NK-92 treated with Interleukin-12 subunit alpha and Interleukin-12 subunit beta, amount 100 ng/mL, for 24 hours (cell line): ENCODE results near the gene CNTFR.
"Not testable (repeated sequence)": the region's sequence is repeated elsewhere in the genome, so short reads cannot be mapped to it uniquely, and the experiment has no call there.

ENCODE experiments used
- DNase-seq: peaks from one replicate; lab custom pipeline; 2025; lab: John Stamatoyannopoulos, UW

CNTFR gene

DNA sequence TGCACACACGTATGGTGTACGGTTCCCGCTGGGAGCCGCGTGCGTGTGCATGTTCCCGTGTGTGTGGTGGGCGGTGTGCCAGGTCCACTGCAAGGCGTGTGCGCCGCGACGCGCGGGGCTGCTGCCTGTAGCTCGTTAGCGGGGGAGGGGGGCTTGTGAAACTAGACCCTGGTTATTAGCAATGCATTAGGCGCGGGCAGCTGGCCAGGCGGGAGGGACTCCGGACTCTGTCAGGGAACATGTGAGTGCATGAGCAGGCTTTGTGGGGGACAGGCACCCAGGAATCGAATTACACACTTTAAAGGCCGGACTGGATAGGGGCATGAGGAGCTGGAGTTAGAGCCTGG, 34.5 kb downstream of the CNTFR start:
- no peak for DNase-seq

DNA sequence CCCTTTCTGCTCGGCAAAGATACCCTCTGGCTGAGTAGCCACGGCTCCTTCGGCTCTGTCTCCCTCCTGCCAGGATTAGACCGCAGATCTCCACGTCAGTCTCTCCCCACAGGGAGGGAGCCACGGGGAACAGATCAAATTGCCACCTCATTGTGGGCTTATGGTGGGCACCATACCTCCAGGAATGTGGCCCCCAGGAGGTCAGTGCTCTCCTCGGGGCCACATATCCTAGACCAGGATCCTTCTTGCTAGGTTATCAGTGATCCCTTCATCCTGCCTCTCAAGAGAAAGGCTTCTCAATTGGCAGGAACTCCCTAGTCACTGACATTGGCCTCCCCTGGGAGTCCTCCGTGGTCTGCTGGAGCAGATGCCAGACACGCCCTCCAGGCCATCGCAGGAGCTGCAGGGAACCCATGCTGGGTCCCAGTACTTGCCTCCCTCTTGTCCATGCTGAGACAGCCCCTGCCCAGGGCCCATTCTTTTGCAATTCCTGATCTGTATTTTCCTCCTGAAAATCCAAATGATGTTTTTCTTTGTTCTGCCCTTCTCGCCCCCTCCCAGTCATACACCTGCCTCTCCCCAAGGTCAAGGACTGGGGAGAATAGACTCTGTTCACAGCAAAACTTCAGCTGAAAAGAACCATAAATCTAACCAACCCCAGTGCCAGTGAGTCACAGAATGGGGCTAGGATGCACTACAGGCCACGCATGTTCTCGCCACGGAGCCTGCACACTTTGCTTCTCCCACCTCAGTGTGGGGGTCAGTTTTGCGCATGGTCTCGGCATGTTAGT, 35.1 kb downstream of the CNTFR start:
- no peak for DNase-seq

DNA sequence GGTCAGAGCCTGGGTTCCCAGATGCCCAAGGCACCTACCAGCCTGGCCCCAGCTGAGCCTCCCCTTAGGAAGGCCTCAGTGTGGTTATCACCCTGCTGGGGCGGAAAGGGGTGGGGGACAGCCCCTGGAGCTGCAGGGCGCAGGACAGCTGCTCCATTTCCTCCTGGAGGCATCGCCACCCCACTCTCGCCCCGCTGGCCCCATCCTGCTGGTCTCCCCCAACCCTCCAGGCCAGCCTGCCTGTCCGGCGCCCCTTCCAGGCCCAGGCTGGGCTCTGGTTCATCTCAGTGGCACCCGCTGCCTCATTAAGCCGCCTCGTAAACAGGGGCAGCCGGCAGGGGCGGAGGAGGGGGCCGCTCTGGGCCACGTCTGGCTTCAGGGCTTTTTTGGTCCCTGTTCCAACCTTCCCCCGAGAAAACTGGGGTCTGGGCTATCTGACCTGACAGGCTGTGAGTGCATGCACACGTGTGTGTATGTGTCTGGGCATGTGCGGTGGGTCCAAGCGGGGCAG, 36.0 kb downstream of the CNTFR start:
- no peak for DNase-seq

DNA sequence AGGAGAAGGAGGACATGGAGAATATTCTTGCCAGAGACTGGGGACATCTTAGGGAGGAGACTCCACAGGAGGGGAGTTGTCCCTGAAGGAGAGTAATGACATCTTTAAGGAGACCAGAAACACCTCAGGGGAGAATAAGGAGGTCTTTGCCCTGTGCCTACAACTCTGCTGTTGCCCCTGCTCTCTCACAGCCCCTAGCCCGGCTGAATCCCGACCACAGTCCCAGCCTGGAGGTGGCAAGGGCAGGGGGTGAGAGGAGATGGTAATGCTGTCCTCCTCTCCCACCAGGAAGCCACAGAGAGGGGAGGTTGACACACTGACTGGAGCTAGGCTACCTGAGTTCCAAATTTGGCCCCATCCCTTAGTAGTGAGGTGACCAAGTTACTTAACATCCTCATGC, 36.5 kb downstream of the CNTFR start:
- no peak for DNase-seq

DNA sequence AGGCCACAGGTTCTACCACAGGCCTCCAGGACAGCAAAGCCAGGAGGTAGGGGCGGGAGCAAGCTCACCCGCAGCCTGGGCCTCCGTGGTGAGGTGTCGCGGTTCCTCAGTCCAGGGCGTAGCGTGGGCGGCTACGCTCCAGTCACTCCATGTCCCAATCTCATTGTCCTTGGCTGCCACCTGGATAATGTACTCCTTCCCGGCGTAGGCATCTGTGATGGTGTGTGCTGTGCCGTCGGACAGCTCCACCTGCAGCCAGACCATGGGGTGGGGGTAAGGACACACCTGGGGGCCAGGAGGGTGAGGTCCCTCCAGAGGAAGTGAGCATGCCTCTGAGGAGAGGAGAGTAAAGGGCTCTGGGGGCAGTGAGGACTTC, 36.9 kb downstream of the CNTFR start:
- DNase-seq, result no peak

GRCh38 chr9:34551751-34552605, 37.5 kb downstream of the CNTFR start:
- no peak for DNase-seq

DNA sequence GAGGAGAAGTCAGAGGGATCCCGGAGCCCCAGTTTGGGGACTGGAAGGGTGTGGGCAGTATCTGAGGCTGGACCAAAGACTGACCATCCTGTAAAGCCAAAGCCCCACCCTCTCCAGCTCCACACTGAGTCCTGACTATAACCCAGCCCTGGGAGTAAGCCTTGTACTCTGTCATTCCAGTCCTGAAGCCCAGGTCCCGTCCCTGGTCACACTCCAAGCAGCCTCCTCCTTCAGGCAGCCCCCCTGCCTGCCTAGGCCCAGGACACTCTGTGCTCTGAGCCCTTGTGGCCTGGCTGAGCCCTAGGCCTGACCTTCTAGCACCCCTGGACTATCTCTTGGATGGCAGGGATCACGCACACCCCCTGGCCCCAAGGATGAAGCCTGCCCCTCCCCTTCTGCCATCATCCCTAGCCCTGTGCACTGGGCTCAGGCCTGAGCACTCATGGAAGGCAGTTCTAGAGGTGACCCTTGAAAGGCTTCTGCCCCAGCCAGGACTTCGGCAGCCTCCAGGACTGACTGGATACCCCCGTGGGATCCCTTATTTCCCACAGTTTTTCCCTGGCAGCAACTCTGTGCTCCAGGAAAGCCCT, 38.7 kb downstream of the CNTFR start:
- DNase-seq, result no peak

- DNase-seq, result no peak
Measured at GRCh38 chr9:34550016-34550680, 39.4 kb downstream of the CNTFR start.

- DNase-seq, result no peak
Measured at GRCh38 chr9:34549407-34549732, 40.2 kb downstream of the CNTFR start.

GRCh38 chr9:34547960-34548611, 41.4 kb downstream of the CNTFR start:
- no peak for DNase-seq

DNA sequence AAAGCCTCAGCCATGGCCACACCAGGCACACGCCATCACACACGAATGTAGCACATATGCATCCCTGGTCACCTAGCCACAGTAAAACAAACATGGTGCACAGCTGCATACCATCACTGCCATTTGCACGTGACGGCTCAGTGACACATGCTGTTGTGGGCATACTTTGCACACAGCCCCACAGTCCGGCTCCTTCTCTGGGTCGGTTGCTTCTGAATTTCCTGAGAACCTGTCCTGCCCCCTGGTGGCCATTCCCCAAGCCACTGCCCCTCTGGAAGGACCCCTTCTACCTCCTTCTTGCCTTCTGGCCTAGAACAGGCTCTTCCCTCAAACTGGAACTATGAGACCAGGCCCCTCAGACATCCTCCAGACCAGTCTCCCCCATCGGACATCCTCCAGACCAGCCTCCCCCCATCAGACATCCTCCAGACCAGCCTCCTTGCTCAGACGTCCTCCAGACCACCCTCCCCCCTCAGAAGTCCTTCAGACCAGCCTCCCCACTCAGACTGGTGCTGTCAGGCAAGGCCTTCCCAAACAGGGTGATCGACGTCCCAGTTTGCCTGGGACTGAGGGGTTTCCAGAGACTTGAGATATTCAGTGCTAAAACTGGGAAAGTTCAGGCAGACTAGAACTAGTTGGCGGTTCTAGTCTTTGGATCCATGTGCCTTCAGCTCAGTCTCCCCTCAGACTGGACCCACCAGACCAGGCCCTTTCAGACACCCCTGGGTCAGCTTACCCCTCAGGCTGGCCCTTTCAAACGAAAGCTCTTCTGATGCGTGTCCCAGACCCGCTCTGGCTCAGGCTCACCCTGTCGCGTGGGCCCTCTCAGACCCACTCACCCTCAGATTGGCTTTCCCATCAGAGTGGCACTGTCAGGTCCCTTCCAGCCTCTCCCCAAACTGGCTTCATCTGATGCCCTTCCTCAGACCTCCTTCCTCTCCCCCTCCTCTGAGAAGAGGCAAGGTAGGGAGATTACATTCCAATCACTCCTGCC, 42.4 kb downstream of the CNTFR start:
- no peak for DNase-seq

DNA sequence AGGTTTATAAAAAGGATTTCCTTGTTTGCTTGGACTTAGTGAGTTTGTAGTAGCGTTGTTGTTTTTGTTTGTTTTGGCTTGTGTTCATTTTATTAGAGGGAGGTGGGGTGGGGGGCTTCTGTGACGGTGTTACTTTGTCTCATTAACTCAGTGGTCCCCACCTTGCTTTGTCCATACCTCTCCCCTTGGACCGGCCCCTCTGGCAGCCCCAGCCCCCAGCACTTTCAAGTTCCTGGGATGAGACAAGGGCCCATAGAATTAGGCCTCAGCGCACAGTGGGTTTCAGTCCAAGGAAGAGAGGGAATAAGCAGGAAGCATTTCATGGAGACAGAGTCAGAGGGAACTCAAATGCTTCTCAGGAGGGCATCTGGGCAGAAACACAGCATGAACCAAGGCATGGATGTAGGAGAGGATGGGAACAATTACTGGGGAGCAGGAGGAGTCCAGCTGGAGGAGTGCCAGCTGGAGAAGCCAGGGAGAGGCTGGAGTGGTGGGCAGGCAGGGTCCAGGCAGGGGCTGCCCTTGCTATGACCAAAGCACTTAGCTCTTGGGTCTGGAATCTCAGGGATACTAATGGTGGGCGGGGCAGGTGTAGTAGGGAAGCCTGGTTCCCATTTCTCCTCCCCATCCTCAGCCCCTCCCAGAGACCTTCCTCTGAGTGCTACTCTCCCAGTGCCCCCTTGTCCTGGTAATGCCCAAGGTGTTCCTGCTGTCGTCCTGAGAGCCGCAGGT, 43.3 kb downstream of the CNTFR start:
- DNase-seq, result no peak

DNA sequence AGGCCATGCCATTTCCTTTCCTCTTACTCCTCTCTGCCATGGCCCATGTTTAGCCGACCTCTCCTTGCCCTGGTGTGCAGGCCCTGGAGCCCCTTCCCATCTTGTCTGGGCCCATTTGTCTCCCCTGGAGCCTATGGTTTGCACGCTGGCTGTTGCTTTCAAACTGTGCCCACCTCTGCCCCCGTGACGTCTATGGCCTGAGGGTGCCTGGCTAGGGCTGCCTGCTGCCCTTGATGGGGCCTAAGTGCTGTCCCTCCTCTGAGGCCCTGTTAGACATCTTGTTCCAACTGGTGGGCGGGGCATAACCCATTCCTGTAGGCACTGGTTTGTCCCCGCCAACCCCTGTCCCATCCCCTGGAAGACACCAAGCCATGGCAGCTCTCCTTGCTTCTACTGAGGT, 44.0 kb downstream of the CNTFR start:
- no peak for DNase-seq

GRCh38 chr9:34544035-34544434, 45.5 kb downstream of the CNTFR start:
- no peak for DNase-seq

GRCh38 chr9:34541540-34541939, 48.0 kb downstream of the CNTFR start:
- no peak for DNase-seq

- DNase-seq, result no peak
Measured at GRCh38 chr9:34540827-34541226, 48.7 kb downstream of the CNTFR start.

DNA sequence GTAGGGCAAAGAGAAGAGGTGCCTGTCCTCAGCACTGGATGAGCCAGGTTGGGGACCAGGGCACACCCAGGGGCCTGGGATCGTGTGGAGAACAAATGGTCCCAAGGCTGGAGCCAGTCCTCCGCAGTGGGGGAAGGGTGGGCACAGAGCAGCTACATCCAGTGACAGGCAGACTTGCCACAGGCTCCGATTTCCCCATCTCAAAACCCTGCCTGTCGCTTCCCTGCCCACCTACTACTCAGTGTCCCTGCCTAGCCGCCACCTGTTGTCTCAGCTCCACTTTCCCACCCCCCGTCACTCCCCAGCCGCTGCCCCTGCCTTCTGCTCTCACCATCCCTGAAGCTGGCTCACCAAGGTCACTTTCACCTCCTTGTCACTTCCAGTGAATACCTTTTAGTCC, 52.8 kb downstream of the CNTFR start:
- DNase-seq, result no peak

- not testable (repeated sequence) for DNase-seq
Measured at GRCh38 chr9:34532041-34532440, 57.5 kb downstream of the CNTFR start.

GRCh38 chr9:34526026-34526425, 63.5 kb downstream of the CNTFR start:
- DNase-seq, result no peak

DNA sequence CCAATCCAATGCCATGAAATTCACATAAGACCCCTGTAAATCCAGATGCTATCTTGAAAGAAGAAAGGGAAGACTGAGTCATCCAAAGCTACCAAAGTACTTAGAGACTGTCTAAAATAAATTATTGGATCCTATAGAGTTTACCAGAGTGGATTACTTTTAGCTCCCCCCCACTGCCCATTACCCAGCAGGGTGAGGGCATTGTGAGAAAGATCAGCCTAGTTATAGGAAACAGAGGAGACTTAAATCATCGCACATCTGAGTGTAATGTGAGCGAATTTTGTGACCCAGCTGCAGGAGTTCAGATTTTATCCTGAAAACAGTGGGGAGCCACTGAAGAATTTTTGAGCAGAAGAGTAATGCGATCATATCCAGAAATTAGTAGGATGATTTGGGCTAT, 65.2 kb downstream of the CNTFR start:
- no peak for DNase-seq
